Measurements from ENCODE around the gene TTLL12. TPM values are rescaled to one million over a fixed set of nuclear protein-coding genes. Genes with fewer than 3 reads are reported as not detected.

The TTLL12 gene
- total RNA-seq, 4 donors from 2014 or later: 31.5 to 39.0 (median 34.4) TPM

GRCh38 chr22:43185860-43186261, 1.1 kb downstream of the TTLL12 start:
- DNase-seq (ENCODE audit: low spot score) (no peak), ATAC-seq (ENCODE audit: low FRiP score) (no peak)
- TF ChIP-seq CTCF (IDR thresholded peaks at IDR 0.05): no peak

GRCh38 chr22:43183496-43184277, 3.2 kb downstream of the TTLL12 start:
- ATAC-seq (ENCODE audit: low FRiP score) (no peak), DNase-seq (ENCODE audit: low spot score) (no peak)
- TF ChIP-seq CTCF (IDR thresholded peaks at IDR 0.05): no peak

- TF ChIP-seq CTCF (IDR thresholded peaks at IDR 0.05): no peak
- ATAC-seq (ENCODE audit: low FRiP score): no peak
- DNase-seq (ENCODE audit: low spot score): no peak
Observed at GRCh38 chr22:43182726-43183125, 4.2 kb downstream of the TTLL12 start.

- TF ChIP-seq CTCF (IDR thresholded peaks at IDR 0.05): no peak
- no peak for DNase-seq (ENCODE audit: low spot score)
- ATAC-seq (ENCODE audit: low FRiP score): no peak
Observed at GRCh38 chr22:43182118-43182517, 4.8 kb downstream of the TTLL12 start.

GRCh38 chr22:43181321-43182076, 5.4 kb downstream of the TTLL12 start:
- no peak for ATAC-seq (ENCODE audit: low FRiP score)
- no peak for TF ChIP-seq CTCF (IDR thresholded peaks at IDR 0.05)
- DNase-seq (ENCODE audit: low spot score): no peak

GRCh38 chr22:43180670-43181069, 6.3 kb downstream of the TTLL12 start:
- ATAC-seq (ENCODE audit: low FRiP score): no peak
- no peak for DNase-seq (ENCODE audit: low spot score)
- no peak for TF ChIP-seq CTCF (IDR thresholded peaks at IDR 0.05)

- no peak for TF ChIP-seq CTCF (IDR thresholded peaks at IDR 0.05)
- DNase-seq (ENCODE audit: low spot score): no peak
- ATAC-seq (ENCODE audit: low FRiP score): no peak
Observed at GRCh38 chr22:43179911-43180195, 7.1 kb downstream of the TTLL12 start.

Data from omental fat pad (tissue), 4 donors.